HG02970 (cell line): ENCODE measurements around the gene BORCS5.
"Not testable (repeated sequence)": the region's sequence is repeated elsewhere in the genome, so short reads cannot be mapped to it uniquely, and the experiment has no call there.

Experiments
- ATAC-seq: cut with Tn5 transposase; IDR thresholded peaks from one replicate; pipeline ENCODE4 v1.9.1; 2021; ENCODE audit warnings: mild to moderate bottlenecking, moderate library complexity, moderate number of reproducible peaks; ENCODE audit not compliant: unreplicated experiment, low FRiP score

BORCS5 gene

DNA sequence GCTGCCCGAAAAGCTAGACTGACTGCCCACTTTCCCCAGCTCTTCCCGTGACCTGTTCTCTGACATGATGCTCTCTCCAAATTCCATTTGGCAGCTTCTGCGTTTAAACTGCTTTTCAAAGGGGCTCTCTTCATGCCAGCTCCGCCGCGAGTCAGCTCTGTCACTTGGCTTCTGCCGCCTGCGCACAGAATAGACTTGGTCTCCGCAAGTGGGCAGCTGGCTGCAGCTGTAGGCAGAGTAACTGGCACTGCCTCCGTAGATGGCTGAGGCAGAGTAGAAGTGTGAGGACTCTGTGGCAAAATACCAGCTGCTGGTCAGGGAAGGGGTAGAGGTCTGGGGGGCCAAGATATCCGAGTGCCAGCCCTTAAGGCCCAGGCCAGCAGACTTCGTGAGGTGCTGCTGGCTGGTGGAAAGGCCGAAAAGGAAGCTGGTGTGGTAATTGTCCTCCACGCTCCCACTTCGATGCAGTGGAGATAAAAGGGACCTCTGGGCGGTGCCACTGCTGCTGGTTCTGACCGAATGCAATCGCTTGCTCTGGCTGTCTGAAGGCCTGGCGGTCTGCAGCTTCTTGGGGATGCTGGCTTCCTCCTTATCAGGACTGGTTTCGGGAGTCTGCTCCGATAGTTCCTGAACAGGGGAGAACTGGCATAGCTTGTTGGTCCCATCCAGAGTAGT is 120.1 kb downstream of the BORCS5 start:
- no peak for ATAC-seq

DNA sequence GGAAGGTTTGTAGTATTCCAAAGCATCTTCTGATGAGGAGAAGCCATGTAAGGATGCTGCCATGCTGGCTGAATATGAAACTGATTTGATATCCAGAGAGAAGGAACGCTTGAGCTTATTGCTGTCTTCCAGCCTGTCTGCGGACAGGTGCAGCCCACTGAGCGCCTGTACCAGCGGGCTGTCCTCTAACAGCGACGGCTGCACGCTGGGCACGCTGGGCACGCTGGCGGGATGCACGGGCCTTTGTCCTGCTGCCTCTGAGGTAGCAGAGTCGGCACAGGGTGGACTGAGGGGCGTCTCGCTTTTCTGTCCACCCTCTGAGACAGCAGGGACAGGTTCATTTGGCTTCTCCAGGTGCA is 120.6 kb downstream of the BORCS5 start:
- no peak for ATAC-seq

DNA sequence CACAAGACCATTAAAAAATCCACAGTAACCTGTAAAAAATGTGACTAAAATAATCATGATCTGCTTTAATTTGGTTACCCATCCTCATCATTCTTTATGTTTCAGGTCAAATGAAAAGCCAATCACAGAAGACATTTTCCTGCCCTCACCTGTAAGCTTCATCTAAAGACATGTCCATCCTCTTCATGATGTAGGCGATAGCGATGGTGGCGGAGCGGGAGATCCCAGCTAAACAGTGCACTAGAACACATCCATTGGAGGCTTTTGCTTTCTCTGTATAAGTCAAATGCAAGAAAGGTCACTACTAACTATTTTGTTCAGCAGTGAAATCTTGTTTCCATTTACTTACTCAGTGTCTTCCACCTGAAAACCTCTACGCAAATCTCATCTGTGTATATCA is 123.2 kb downstream of the BORCS5 start:
- ATAC-seq, result no peak

DNA sequence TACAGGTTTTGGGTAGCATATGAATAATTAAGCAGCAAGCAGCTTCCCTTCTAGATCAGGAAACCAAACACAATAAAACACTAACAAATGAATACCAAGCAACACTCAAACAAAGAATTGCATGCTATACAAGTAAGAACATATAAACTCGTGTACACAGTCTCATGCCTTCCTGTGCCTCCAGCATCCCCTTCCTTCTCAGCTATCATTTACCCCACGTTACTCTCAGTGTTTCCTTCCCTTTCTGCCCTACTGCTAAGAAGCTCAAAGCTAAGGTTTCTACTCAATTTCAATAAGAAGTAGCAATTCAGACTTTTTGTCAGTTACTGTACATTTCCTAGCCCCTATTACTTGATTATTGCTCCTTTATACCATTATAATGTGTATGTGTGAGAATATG is 124.8 kb downstream of the BORCS5 start:
- ATAC-seq, result no peak

DNA sequence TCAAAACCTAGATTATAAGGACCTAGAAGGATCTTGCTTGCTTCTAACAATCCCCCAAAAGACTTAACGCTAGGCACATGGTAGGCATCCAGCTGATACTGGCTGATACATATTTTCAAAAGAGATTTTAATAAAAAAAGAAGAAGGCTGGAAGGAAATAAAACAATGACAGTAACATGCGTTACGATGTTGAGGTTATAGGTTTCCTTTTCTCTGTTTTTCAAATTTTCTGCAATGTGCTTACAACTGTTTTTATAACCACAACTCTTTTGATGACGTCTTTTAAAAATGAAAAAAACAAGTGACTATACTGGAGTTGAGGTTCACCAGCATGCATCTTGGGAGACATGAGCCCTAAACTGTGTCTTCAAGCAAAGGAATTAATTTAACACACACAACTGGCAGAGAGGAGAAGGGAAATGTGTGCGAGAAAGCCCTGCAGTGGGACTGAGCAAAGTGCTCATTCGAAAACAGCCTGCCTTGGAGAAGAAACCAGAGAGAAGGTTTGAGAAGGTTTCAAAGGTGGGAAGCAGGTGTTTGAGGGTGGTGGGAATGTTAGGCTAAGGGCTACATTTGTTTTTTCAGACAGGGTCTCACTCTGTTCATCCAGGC is 125.4 kb downstream of the BORCS5 start:
- ATAC-seq, result no peak

DNA sequence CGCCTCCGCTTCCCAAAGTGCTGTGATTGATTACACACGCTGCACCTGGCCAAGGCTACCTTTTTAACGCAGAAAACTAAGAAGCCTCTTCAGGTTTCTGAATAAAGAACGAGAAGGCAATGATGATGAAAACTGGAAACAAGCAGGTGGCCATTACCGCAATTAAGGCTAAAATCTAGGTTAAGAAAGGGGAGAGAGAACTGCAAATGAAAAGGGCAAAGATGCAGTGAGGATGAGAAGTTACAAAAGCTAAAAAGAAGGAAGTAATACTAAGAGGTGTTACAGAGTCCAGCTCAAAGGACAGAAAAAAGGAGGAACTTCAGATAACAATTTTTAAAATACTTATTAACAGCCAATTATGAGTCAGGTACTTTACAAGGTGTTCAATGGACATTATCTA is 126.1 kb downstream of the BORCS5 start:
- no peak for ATAC-seq

DNA sequence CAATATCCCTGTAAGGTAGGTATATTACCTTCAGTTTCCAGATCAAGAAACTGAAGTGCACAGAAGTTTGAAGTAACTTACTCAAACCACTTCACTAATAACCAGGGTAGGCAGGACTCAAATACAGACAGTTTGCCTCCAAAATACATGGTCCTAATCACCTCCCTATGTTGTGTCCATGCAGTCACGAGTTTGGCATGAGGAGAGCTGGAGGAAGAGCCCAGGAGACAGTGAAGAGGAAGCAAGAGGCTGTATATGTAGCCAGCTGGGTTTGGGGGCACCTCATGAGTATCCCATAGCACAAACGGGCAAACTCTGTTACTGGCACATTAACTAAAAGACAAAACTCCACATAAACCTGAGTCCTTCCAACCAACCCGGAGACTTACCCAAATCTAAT is 126.6 kb downstream of the BORCS5 start:
- no peak for ATAC-seq

DNA sequence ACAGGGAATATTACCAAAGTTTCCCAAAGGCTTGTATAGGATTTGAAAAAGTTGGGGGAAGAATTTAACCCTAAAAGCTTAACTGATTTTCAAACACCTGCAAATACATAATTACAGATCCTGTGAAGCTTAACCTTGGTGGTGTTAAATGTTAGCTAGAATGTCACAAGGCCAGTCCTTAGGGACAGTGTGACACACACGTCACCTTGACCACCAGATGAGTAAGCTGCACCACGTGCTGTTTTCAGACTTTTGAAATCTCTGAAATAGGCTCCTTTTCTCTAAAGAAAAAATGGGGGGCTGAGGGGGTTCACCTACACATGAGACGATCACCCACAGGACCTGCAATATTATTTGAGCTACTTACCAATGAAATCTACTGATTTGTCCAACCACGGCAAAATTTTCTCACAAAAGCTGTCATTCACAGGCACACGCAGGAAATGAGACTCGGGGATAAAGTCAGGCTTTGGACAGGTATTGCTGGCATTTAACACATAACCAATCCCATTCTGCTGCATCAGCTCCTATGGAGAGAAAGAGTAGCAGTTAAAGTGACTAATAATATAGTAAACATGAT is 129.9 kb downstream of the BORCS5 start:
- ATAC-seq, result peak; percentile 59

DNA sequence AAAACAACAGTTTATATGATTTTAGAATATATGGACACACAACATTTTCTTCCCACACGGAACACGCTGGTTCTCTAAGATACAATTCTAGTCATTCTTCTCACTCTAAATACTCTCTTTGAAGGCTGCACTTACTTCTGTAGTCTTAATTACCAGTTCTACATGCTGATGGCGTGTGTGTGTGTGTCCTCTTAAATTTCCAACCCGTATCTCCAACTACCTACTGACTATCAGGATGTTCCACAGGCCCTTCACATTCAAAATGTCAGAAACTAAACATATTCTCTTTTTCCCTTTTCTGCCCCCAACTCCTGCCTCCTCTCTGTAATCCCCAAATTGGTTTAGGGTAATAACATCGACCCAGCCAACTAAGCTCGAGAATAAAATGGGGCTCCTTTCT is 130.6 kb downstream of the BORCS5 start:
- ATAC-seq, result no peak

DNA sequence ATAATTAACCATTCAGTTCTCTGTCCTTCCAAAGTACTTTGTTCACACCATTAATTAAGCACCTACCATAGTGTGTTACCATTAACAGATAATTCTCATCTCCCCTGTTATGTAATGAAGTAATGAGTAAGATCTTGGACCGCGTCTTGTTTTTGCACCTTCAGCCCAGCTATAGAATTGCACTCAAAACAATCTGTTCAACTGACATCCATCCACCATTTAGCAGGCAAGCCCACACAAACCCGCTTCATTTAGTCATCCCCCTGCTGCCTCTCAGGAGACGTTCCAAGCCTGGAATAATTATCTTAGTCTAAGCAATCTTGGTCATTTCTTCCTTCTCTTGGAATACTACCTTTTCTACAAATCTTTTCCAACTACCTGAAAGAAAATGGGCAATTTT is 131.4 kb downstream of the BORCS5 start:
- no peak for ATAC-seq

DNA sequence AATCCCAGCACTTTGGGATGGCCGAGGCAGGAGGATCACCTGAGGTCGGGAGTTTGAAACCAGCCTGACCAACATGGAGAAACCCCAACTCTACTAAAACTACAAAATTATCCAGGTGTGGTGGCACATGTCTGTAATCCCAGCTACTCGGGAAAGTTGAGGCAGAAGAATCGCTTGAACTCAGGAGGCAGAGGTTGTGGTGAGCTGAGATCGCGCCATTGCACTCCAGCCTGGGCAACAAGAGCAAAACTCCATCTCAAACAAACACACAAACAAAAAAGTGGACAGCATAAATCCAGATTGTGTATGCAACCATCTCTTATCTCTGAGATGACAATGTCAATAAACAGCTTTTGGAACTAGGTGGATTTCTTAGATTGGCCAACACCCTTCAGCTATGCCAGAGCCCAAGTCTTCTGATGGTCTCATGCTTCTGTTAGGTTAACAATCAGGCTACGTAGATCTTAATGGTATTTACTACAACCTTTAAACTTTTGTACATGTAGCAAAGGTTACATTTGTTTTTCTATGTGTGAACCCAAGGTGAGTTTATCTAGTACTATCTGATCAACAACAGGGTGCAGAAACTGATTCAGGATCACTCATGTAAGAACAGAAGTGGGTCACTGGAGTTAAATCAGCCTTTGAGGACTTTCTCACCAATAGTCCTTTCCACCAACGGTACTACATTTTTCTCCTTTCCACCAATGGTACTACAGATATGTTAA is 132.1 kb downstream of the BORCS5 start:
- ATAC-seq, result no peak

DNA sequence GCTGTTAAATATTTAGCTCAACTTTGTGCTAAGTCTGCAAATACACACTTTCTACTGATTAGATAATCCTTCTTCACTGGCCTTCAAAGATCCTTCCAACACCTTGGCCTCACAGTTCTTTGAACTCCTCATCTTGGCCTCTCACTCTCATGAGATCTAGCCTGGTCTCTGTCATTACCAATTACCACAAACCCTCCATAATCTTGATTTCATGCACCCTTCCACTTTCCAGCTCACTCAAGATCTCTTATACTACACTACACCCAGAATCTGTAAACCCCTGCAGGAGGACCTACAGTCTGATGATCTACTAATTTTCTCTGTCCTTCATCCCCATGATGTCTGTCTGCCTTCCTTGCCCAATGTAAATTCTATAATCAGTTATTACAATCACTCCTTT is 134.7 kb downstream of the BORCS5 start:
- ATAC-seq, result no peak

DNA sequence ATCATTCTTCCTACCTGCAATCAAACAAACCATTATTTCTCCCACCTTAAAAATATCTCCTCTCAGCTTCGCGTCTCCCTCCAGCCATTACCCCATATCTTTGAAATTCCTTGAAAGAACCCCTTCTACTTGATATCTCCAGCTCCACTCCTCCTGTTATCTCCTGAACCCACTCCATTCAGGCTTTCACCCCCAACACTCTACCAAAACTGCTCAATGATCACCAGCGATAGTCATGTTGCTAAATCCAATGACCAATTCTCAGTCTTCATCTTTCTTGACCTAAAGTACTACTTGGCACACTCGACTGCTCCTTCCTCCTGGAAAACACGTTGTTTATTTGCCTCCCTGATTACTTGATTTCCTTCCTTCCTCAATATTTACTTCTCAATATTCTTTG is 135.7 kb downstream of the BORCS5 start:
- no peak for ATAC-seq

DNA sequence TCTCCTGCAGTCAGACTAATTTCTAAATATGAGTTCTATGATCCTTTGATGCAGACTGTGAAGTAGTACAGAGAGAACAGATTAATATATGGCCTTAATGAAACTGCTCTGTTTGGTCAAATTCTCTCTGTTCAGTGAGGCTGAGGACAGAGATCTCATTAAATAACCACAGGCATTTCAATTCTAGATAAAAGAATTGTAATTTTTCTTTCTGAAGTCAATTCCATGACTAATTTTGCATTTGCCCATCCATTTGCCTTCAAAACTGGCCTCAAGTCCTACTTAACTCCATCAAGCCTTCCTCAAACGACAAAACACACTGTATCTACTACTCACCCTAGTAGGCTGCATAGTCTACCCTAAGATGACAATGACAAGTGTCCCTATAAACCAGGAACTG is 138.7 kb downstream of the BORCS5 start:
- no peak for ATAC-seq

DNA sequence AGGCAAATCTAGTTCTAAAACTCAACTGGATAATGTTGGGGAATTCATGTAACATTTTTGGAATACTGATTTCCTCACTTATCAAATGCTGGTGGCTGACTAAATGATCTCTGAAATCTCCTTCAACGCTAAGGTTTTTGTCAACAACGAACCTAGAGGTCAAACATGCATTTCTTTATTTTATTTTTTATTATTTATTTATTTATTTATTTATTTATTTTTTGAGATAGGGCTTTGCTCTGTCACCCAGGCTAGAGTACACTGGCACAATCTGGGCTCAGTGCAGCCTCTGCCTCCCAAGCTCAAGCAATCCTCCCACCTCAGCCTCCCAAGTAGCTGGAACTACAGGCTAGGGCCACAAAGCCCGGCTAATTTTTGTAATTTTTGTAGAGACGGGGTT is 141.3 kb downstream of the BORCS5 start:
- ATAC-seq, result no peak

DNA sequence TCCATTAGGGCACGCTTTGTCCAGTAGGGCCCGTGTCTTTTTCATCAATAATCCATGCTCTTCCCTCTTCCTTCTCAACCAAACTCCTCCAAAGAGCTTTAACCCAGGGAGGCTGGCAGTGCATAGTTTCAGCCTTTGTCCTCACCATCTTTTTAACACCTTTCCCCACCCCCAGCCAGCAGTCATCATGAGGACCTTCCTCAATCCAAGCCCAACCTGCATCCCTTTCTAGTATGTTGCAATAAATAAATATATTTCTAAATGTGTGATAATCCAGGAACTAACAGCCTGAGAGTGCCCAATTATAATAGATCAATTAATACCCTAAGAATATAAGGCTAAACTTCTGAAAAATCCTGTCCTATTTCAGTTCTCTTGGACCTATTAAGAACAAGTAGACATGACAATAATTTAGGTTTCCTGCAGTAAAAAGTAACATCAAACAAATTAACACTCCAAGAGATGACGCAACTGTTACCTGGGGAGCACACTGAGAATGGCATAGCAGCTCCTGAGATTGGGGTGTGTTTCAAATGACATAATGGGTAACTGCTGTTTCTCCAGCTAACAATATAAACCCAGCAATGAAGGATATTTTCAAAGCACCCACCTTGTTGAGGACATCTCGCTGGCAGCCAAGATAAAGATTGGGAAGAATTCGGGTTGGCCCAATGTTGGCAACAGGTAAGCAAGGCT is 143.2 kb downstream of the BORCS5 start:
- no peak for ATAC-seq

DNA sequence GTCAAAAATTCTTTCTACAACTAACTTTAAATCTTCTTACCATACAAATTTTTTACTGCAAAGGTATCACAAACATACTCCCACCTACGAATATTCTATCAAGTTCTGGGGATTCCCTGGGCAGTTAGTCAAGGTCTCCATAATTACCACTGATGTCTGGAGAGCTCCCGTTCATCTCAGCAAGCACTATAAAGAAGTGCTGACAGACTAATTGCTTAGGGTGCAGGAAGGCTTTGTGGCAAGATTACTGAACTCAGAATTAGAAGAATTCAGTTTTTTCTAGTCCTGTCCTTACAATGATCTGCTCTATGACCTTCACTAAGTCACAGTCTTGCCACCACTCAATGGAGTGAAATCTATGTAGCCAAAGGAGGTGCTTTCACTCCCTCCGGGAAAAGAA is 144.2 kb downstream of the BORCS5 start:
- ATAC-seq, result no peak

DNA sequence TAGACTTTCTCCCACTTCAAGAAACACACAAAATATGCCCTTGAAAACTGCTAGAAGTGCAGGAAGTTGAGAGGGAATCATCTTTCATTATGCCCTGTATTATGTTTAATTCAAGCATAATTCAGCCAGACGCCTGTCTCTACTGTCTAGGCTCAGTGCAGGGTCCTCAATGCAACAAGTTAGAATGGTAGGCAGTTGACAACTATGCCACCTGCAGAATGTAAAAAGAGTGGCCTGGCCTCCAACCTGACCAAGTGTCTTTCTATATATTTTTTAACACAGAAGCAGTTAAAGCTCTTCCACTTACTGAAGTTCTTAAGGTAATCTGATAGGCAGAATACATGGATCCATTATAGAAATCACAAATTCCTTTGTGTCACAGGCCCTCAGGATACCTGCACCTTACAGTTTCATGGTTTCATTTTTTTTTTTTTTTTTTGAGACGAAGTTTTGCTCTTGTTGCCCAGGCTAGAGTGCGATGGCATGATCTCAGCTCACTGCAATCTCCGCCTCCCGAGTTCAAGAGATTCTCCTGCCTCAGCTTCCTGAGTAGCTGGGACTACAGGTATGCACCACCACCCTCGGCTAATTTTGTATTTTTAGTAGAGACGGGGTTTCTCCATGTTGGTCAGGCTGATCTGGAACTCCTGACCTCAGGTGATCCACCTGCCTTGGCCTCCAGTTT is 145.4 kb downstream of the BORCS5 start:
- not testable (repeated sequence) for ATAC-seq

DNA sequence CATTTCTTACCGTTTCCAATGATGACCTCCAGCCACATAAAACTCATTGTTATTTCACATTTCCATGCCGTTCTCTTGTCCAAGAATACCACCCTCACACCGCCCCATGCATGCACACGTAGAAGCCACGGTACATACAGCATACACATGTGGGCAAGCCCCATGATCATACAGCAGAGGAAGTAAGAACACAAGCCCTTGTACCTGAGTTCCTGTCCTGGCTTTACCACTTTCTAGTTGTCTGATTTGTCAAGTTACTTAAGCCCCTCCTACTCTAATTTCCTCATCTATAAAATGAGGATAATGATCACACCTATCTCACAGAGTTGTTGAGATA is 145.9 kb downstream of the BORCS5 start:
- ATAC-seq, result no peak

DNA sequence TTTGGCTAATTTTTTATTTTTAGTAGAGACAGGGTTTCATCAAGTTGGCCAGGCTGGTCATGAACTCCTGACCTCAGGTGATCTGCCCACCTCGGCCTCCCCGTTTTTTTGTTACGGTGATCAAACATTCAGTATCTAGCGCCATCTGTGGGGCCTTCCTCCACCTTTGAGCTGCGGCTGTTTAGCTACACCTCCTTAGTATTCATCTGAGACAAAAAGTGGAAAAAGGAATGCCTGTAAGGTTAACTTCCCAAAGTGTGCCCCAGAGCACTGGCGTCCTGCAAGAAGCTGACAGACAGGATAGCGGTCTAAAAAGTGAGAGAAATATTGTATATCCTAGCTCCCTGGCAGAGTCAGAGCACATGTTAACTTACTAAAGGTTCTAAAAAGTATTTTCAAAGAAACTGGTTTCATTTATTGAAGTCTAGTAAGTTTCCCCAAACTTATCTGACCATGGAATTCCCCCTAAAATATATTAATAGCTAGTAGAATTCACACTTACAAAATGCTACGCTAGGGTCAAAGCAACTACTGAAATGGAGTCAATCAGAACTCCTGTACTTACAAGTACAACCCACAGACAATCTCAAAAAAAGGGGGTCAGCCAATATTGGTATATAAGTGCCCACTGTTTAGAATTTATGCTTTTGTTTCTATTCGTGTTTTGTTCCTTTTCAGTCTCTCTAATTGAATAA is 146.7 kb downstream of the BORCS5 start:
- no peak for ATAC-seq
